ENCODE measurements around the gene C2CD4D.

The C2CD4D gene

GRCh38 chr1:151807131-151807530 is 32.5 kb downstream of the C2CD4D start:
- no peak for TF ChIP-seq CTCF (IDR thresholded peaks at IDR 0.05; ENCODE audit: low read depth, low read length, missing control alignments)
- in situ Hi-C loops (cut with HindIII; ENCODE audit: low pct_ligation_motif_present, low sequenced_read_pairs), result no loop called here
- Histone ChIP-seq H3K27ac (no peak overlapping the region), H3K4me3 (ENCODE audit: low read depth, low read length) (no peak overlapping the region), H3K27me3 (replicated peaks) (peaks cover 30% of the 10 kb centered on the region), H3K36me3 (replicated peaks) (no peaks in the 10 kb centered on the region)
- DNase-seq, result no peak

GRCh38 chr1:151806170-151806569 is 33.5 kb downstream of the C2CD4D start:
- Histone ChIP-seq H3K36me3 (replicated peaks) (no peaks in the 10 kb centered on the region), H3K27ac (no peak overlapping the region), H3K27me3 (replicated peaks) (peaks cover 30% of the 10 kb centered on the region), H3K4me3 (ENCODE audit: low read depth, low read length) (no peak overlapping the region)
- in situ Hi-C loops (cut with HindIII; ENCODE audit: low pct_ligation_motif_present, low sequenced_read_pairs), result no loop called here
- no peak for TF ChIP-seq CTCF (IDR thresholded peaks at IDR 0.05; ENCODE audit: low read depth, low read length, missing control alignments)
- DNase-seq, result no peak

- no peaks in the 10 kb centered on the region for H3K36me3 ChIP-seq (replicated peaks)
- no peak within 1 kb of the TSS for H3K27ac ChIP-seq
- peaks cover 36% of the 10 kb centered on the region for H3K27me3 ChIP-seq (replicated peaks)
- TF ChIP-seq CTCF (IDR thresholded peaks at IDR 0.05; ENCODE audit: low read depth, low read length, missing control alignments), result no peak
- in situ Hi-C loops (cut with HindIII; ENCODE audit: low pct_ligation_motif_present, low sequenced_read_pairs), result no loop called here
- H3K4me3 ChIP-seq (ENCODE audit: low read depth, low read length), result no peak within 1 kb of the TSS
- no peak for DNase-seq
Measured at GRCh38 chr1:151805066-151805820, 34.4 kb downstream of the C2CD4D start, which contains the start of gene LINGO4. Gene LINGO4, minus strand, starts transcription at chr1:151805419. Its CDS starts 2,715 bp downstream, at chr1:151802704.

GRCh38 chr1:151803915-151804314 is 35.7 kb downstream of the C2CD4D start:
- Histone ChIP-seq H3K36me3 (replicated peaks) (no peaks in the 10 kb centered on the region), H3K27ac (no peak overlapping the region), H3K27me3 (replicated peaks) (peaks cover 49% of the 10 kb centered on the region), H3K4me3 (ENCODE audit: low read depth, low read length) (no peak overlapping the region)
- no peak for DNase-seq
- in situ Hi-C loops (cut with HindIII; ENCODE audit: low pct_ligation_motif_present, low sequenced_read_pairs), result no loop called here
- no peak for TF ChIP-seq CTCF (IDR thresholded peaks at IDR 0.05; ENCODE audit: low read depth, low read length, missing control alignments)

- no peak for DNase-seq
- no peaks in the 10 kb centered on the region for H3K36me3 ChIP-seq (replicated peaks)
- no peak overlapping the region for H3K27ac ChIP-seq
- in situ Hi-C loops (cut with HindIII; ENCODE audit: low pct_ligation_motif_present, low sequenced_read_pairs), result no loop called here
- H3K27me3 ChIP-seq (replicated peaks), result peaks cover 52% of the 10 kb centered on the region
- no peak for TF ChIP-seq CTCF (IDR thresholded peaks at IDR 0.05; ENCODE audit: low read depth, low read length, missing control alignments)
- H3K4me3 ChIP-seq (ENCODE audit: low read depth, low read length), result no peak overlapping the region
Measured at GRCh38 chr1:151803164-151803563, 36.5 kb downstream of the C2CD4D start.

GRCh38 chr1:151802372-151802771 is 37.2 kb downstream of the C2CD4D start:
- H3K27me3 ChIP-seq (replicated peaks), result peaks cover 53% of the 10 kb centered on the region

More at GRCh38 chr1:151802372-151802771, 37.2 kb downstream of the C2CD4D start:
- Histone ChIP-seq H3K4me3 (ENCODE audit: low read depth, low read length) (no peak overlapping the region), H3K36me3 (replicated peaks) (no peaks in the 10 kb centered on the region), H3K27ac (no peak overlapping the region)
- TF ChIP-seq CTCF (IDR thresholded peaks at IDR 0.05; ENCODE audit: low read depth, low read length, missing control alignments), result no peak
- in situ Hi-C loops (cut with HindIII; ENCODE audit: low pct_ligation_motif_present, low sequenced_read_pairs), result no loop called here
- DNase-seq, result no peak
